ENCODE results near the gene PRDX3. TPM values are rescaled to one million over a fixed set of nuclear protein-coding genes. Genes with fewer than 3 reads are reported as not detected.

Gene PRDX3
- total RNA-seq, 1 experiment from 2014 or later, result 239 TPM

- H3K36me3 ChIP-seq, result peaks cover 19% of the 10 kb centered on the region
- no peak overlapping the region for H3K27ac ChIP-seq
- no peaks in the 10 kb centered on the region for H3K9me3 ChIP-seq (replicated peaks)
- no peaks in the 10 kb centered on the region for H3K4me1 ChIP-seq
- H3K4me3 ChIP-seq, result no peak overlapping the region
- no peaks in the 10 kb centered on the region for H3K27me3 ChIP-seq
- no peak for DNase-seq
These were observed 43.1 kb downstream of the PRDX3 start for GRCh38 chr10:119135513-119135881.

GRCh38 chr10:119133949-119134348 is 44.7 kb downstream of the PRDX3 start:
- Histone ChIP-seq H3K27ac (no peak overlapping the region), H3K27me3 (no peaks in the 10 kb centered on the region), H3K4me1 (no peaks in the 10 kb centered on the region), H3K4me3 (no peak overlapping the region), H3K9me3 (replicated peaks) (no peaks in the 10 kb centered on the region), H3K36me3 (peaks cover 27% of the 10 kb centered on the region)
- no peak for DNase-seq

GRCh38 chr10:119132521-119133345 is 45.9 kb downstream of the PRDX3 start:
- H3K4me1 ChIP-seq, result no peaks in the 10 kb centered on the region
- H3K27ac ChIP-seq, result no peak overlapping the region
- DNase-seq, result no peak
- peaks cover 30% of the 10 kb centered on the region for H3K36me3 ChIP-seq
- H3K4me3 ChIP-seq, result no peak overlapping the region
- H3K9me3 ChIP-seq (replicated peaks), result no peaks in the 10 kb centered on the region
- H3K27me3 ChIP-seq, result no peaks in the 10 kb centered on the region

GRCh38 chr10:119131512-119132240 is 46.9 kb downstream of the PRDX3 start:
- H3K4me1 ChIP-seq, result no peaks in the 10 kb centered on the region
- H3K27ac ChIP-seq, result peak overlapping the region; percentile 20; the same call in 1 of the 2 replicates
- peaks cover 37% of the 10 kb centered on the region for H3K36me3 ChIP-seq
- no peak for DNase-seq
- H3K4me3 ChIP-seq, result no peak overlapping the region
- no peaks in the 10 kb centered on the region for H3K27me3 ChIP-seq
- no peaks in the 10 kb centered on the region for H3K9me3 ChIP-seq (replicated peaks)

- Histone ChIP-seq H3K27ac (no peak overlapping the region), H3K27me3 (no peaks in the 10 kb centered on the region), H3K36me3 (peaks cover 38% of the 10 kb centered on the region), H3K4me1 (no peaks in the 10 kb centered on the region), H3K9me3 (replicated peaks) (no peaks in the 10 kb centered on the region), H3K4me3 (no peak overlapping the region)
- DNase-seq, result no peak
These were observed 48.9 kb downstream of the PRDX3 start for GRCh38 chr10:119129721-119130120.

- Histone ChIP-seq H3K27ac (no peak overlapping the region), H3K9me3 (replicated peaks) (no peaks in the 10 kb centered on the region), H3K4me1 (no peaks in the 10 kb centered on the region), H3K27me3 (no peaks in the 10 kb centered on the region), H3K4me3 (no peak overlapping the region), H3K36me3 (peaks cover 40% of the 10 kb centered on the region)
- no peak for DNase-seq
These were observed 52.7 kb downstream of the PRDX3 start for GRCh38 chr10:119125942-119126341.

- H3K4me3 ChIP-seq, result no peak overlapping the region
- H3K4me1 ChIP-seq, result no peaks in the 10 kb centered on the region
- H3K27ac ChIP-seq, result no peak overlapping the region
- H3K36me3 ChIP-seq, result peaks cover 41% of the 10 kb centered on the region
- no peaks in the 10 kb centered on the region for H3K27me3 ChIP-seq
- H3K9me3 ChIP-seq (replicated peaks), result no peaks in the 10 kb centered on the region
- DNase-seq, result no peak
These were observed 57.7 kb downstream of the PRDX3 start for GRCh38 chr10:119120875-119121274.

- Histone ChIP-seq H3K4me3 (no peak overlapping the region), H3K9me3 (replicated peaks) (no peaks in the 10 kb centered on the region), H3K4me1 (no peaks in the 10 kb centered on the region), H3K36me3 (peaks cover 37% of the 10 kb centered on the region), H3K27me3 (no peaks in the 10 kb centered on the region), H3K27ac (no peak overlapping the region)
- no peak for DNase-seq
These were observed 58.2 kb downstream of the PRDX3 start for GRCh38 chr10:119120413-119120867.

- no peak for DNase-seq
- Histone ChIP-seq H3K4me3 (no peak overlapping the region), H3K27ac (no peak overlapping the region), H3K27me3 (no peaks in the 10 kb centered on the region), H3K36me3 (peaks cover 36% of the 10 kb centered on the region), H3K4me1 (no peaks in the 10 kb centered on the region), H3K9me3 (replicated peaks) (no peaks in the 10 kb centered on the region)
These were observed 59.2 kb downstream of the PRDX3 start for GRCh38 chr10:119119400-119119799.

- Histone ChIP-seq H3K27ac (no peak overlapping the region), H3K4me1 (no peaks in the 10 kb centered on the region), H3K27me3 (no peaks in the 10 kb centered on the region), H3K4me3 (no peak overlapping the region), H3K36me3 (peaks cover 44% of the 10 kb centered on the region), H3K9me3 (replicated peaks) (no peaks in the 10 kb centered on the region)
- DNase-seq, result no peak
These were observed 60.4 kb downstream of the PRDX3 start for GRCh38 chr10:119118231-119118630.

Other genes with a start within 250 kb of the PRDX3 start
- 54.2 and 59.4 TPM in 2 replicates for gene NANOS1, start 149.1 kb downstream of the PRDX3 start, total RNA-seq (2014; rRNA removed; shearing (Covaris generic))
- 170 and 192 TPM in 2 replicates for gene EIF3A, start 98.0 kb downstream of the PRDX3 start, total RNA-seq (2014; rRNA removed; shearing (Covaris generic))
- 40.5 and 42.1 TPM in 2 replicates for gene DENND10, start 74.7 kb downstream of the PRDX3 start, total RNA-seq (2014; rRNA removed; shearing (Covaris generic))
- gene SFXN4, start 13.1 kb downstream of the PRDX3 start, total RNA-seq (2014; rRNA removed; shearing (Covaris generic)), result 31.4 and 32.1 TPM in 2 replicates
- 4.4 and 4.7 TPM in 2 replicates for gene GRK5, start 28.8 kb upstream of the PRDX3 start, total RNA-seq (2014; rRNA removed; shearing (Covaris generic))